GM12878 (cell line): ENCODE data around the gene SORBS2. TPM values are rescaled to one million over a fixed set of nuclear protein-coding genes. Genes with fewer than 3 reads are reported as not detected.

ENCODE experiments used
- ATAC-seq: fragments of 200-7000 bp; cut with Tn5 transposase; 3 replicates; pipeline ENCODE4 v1.9.1; 2020; ENCODE audit warnings: mild to moderate bottlenecking, moderate library complexity
- BruUV-seq: library from RNA; stranded (reverse); fragments of 400-500 nt; replicated peaks from 2 replicates; lab custom pipeline; 2021; lab: Mats Ljungman, UMichigan
- CTCF ChIA-PET: fragments of 300-600 bp; sonication (Branson Sonifier 250); formaldehyde crosslinking; extraction: SDS; loops from one replicate; lab custom pipeline; 2021; ENCODE audit warnings: inconsistent platforms; lab: Yijun Ruan, JAX
- POLR2A ChIA-PET: fragments of 350-600 bp; formaldehyde crosslinking; extraction: SDS; loops from one replicate; lab custom pipeline; 2021; ENCODE audit warnings: inconsistent platforms; lab: Charles Lee
- RAD21 ChIA-PET: fragments of 300-600 bp; sonication (Branson Sonifier 250); formaldehyde crosslinking; loops from one replicate; lab custom pipeline; 2023; ENCODE audit warnings: antibody characterized with exemption; ENCODE audit not compliant: unreplicated experiment; lab: Charles Lee
- SMC1A ChIA-PET: fragments of 300-600 bp; sonication (Branson Sonifier 250); formaldehyde crosslinking; loops from one replicate; lab custom pipeline; 2023; ENCODE audit not compliant: unreplicated experiment, uncharacterized antibody; lab: Charles Lee
- DNase-seq: peaks from one replicate; pipeline ENCODE4 v3.0.0-alpha.2; 2011; ENCODE audit warnings: low read depth, low spot score
- FAIRE-seq: peaks from 3 replicates; lab custom pipeline; 2011; peaks lifted over from hg19 to GRCh38; lab: Jason Lieb, UNC
- H2AFZ ChIP-seq: 2 replicates; pipeline ENCODE4 v1.6.0; 2011; ENCODE audit warnings: low read depth, low read length, control low read depth; ENCODE audit not compliant: control insufficient read depth
- H3K27ac ChIP-seq: 2 replicates; pipeline ENCODE4 v1.5.1; 2011; ENCODE audit warnings: control low read depth; ENCODE audit not compliant: control insufficient read depth, insufficient read depth
- H3K27me3 ChIP-seq, 2 experiments: replicated peaks in 1 of 2; 2 replicates each; pipeline versions ENCODE4 v1.6.0 to v1.6.1; 2011; ENCODE audit warnings: low read length in 1 of 2; ENCODE audit not compliant: control insufficient read depth in 2 of 2, insufficient read depth in 2 of 2
- H3K36me3 ChIP-seq, 2 experiments: 2 replicates each; pipeline ENCODE4 v1.5.1; 2011; ENCODE audit warnings: low read length in 1 of 2; ENCODE audit not compliant: control insufficient read depth in 2 of 2, insufficient read depth in 2 of 2
- H3K4me1 ChIP-seq: 2 replicates; pipeline ENCODE4 v1.6.1; 2011; ENCODE audit warnings: mild to moderate bottlenecking, low read length, moderate library complexity, mixed read lengths; ENCODE audit not compliant: control insufficient read depth, insufficient read depth
- H3K4me2 ChIP-seq: 2 replicates; pipeline ENCODE4 v1.6.0; 2011; ENCODE audit warnings: control low read depth; ENCODE audit not compliant: control insufficient read depth, insufficient read depth
- H3K4me3 ChIP-seq: fragments of 200-600 bp; sonication (generic); 2 replicates; pipeline ENCODE4 v1.5.1; 2016
- H3K79me2 ChIP-seq: 2 replicates; pipeline ENCODE4 v1.6.0; 2011; ENCODE audit warnings: low read length; ENCODE audit not compliant: control insufficient read depth, insufficient read depth
- H3K9ac ChIP-seq: 2 replicates; pipeline ENCODE4 v1.8.0; 2011; ENCODE audit warnings: low read length, control low read depth, mixed read lengths; ENCODE audit not compliant: control insufficient read depth, insufficient read depth
- H3K9me3 ChIP-seq: replicated peaks from 3 replicates; pipeline ENCODE4 v1.5.1; 2011; ENCODE audit warnings: mild to moderate bottlenecking, low read length; ENCODE audit not compliant: control insufficient read depth, insufficient read depth
- H4K20me1 ChIP-seq: 2 replicates; pipeline ENCODE4 v1.6.0; 2011; ENCODE audit not compliant: control insufficient read depth, insufficient read depth
- BACH1 ChIP-seq: fragments of 450-650 bp; IDR thresholded peaks from 2 replicates; pipeline ENCODE4 v1.6.1; 2017; ENCODE audit warnings: mild to moderate bottlenecking, borderline replicate concordance
- BRCA1 ChIP-seq: IDR thresholded peaks from 2 replicates; pipeline ENCODE4 v1.6.1; 2011; ENCODE audit warnings: low read depth, low read length, improper control_type of control experiment
- EP300 ChIP-seq, 2 experiments: fragments of 150-350 bp in 1 of 2; IDR thresholded peaks; 2 replicates each; pipeline ENCODE4 v1.6.1; 2011 to 2012; ENCODE audit warnings: low read depth in 2 of 2, low read length in 2 of 2, borderline replicate concordance in 1 of 2, improper control_type of control experiment in 1 of 2, inconsistent platforms in 1 of 2; ENCODE audit not compliant: control insufficient read depth in 1 of 2
- KLF5 ChIP-seq: fragments of 450-650 bp; IDR thresholded peaks from 2 replicates; pipeline ENCODE4 v1.6.1; 2014; ENCODE audit warnings: mild to moderate bottlenecking; ENCODE audit not compliant: partially characterized antibody
- MXI1 ChIP-seq: fragments of 150-350 bp; IDR thresholded peaks from 2 replicates; pipeline ENCODE4 v1.6.1; 2011; ENCODE audit warnings: low read depth, mild to moderate bottlenecking, inconsistent platforms, low read length, improper control_type of control experiment
- SPI1 ChIP-seq: IDR thresholded peaks from 2 replicates; pipeline ENCODE4 v1.6.1; 2011; ENCODE audit warnings: low read depth, mild to moderate bottlenecking, low read length, moderate library complexity, borderline replicate concordance; ENCODE audit not compliant: insufficient read depth
- SREBF1 ChIP-seq: IDR thresholded peaks from 2 replicates; pipeline ENCODE4 v1.6.1; 2012; ENCODE audit warnings: mild to moderate bottlenecking, low read length
- SREBF2 ChIP-seq: IDR thresholded peaks from 2 replicates; pipeline ENCODE4 v1.6.1; 2012; ENCODE audit warnings: mild to moderate bottlenecking, low read length
- TCF3 ChIP-seq: IDR thresholded peaks from 2 replicates; pipeline ENCODE4 v1.6.1; 2012; ENCODE audit warnings: low read depth, mild to moderate bottlenecking, low read length, borderline replicate concordance; ENCODE audit not compliant: insufficient read depth
- ZNF207 ChIP-seq: fragments of 450-650 bp; IDR thresholded peaks from 2 replicates; pipeline ENCODE4 v1.6.1; 2014; ENCODE audit warnings: antibody characterized with exemption, mild to moderate bottlenecking, borderline replicate concordance
- WGBS: methylation state at CpG from one replicate; pipeline ENCODE4 v1.1.6; 2016; ENCODE audit warnings: low lambda C conversion rate; ENCODE audit not compliant: insufficient replicate concordance, insufficient coverage; ENCODE audit errors: missing lambda C conversion rate; 5-methylcytosine and 5-hydroxymethylcytosine counted together
- in situ Hi-C: fragments of 300-500 bp; cut with MboI; formaldehyde crosslinking; loops from 9 replicates; pipeline ENCODE4 v1.14.3; 2018; ENCODE audit warnings: mixed read lengths
- intact Hi-C: fragments of 100-400 bp; cut with micrococcal nuclease; formaldehyde crosslinking; loops from one replicate; pipeline ENCODE4 v1.14.2; 2022; ENCODE audit not compliant: unreplicated experiment
- polyA plus RNA-seq, 11 experiments: library from polyadenylated mRNA; depleted of rRNA in 4 of 11; unstranded in 6 of 11; stranded (reverse) in 5 of 11; fragments of >200 nt; fragmentation: Nextera tagmentation in 4 of 11; fragmentation: Illumina TruSeq in 1 of 11; extraction: Ambion mirVana in 4 of 11; extraction: Trizol in 1 of 11; gene quantifications; 1 replicate in 1 of 11; 2 replicates in 10 of 11; pipeline versions ENCODE4 v1.2.1 to v1.2.3, GENCODE V29; 2011 to 2016; ENCODE audit warnings: inconsistent platforms in 2 of 11, missing spikeins in 2 of 11, low read depth in 1 of 11
- total RNA-seq, 4 experiments: library from RNA; depleted of rRNA in 3 of 4; stranded (reverse); fragments of >200 nt in 3 of 4; fragmentation: Illumina TruSeq in 1 of 4; extraction: Trizol in 1 of 4; gene quantifications; 2 replicates each; pipeline versions ENCODE4 v1.2.1 to v1.2.3, GENCODE V29; 2013 to 2021
- TF ChIP-seq, protein P1 (sequence below): IDR thresholded peaks from 2 replicates; pipeline ENCODE4 v1.6.1; 2012; ENCODE audit warnings: improper control_type of control experiment, low read depth, low read length; ENCODE audit not compliant: insufficient replicate concordance
- TF ChIP-seq, protein P2 (sequence below): IDR thresholded peaks from 2 replicates; pipeline ENCODE4 v1.6.1; 2011; ENCODE audit warnings: mild to moderate bottlenecking, low read depth, low read length, moderate library complexity; ENCODE audit not compliant: insufficient replicate concordance
- TF ChIP-seq, protein P3 (sequence below): fragments of 450-650 bp; conservative IDR thresholded peaks from 2 replicates; pipeline ENCODE4 v1.6.1; 2017; ENCODE audit warnings: mild to moderate bottlenecking, moderate library complexity

SORBS2 gene
- total and polyA plus RNA-seq, 10 of the 15 experiments (the other 5 are each of a cell fraction or from before 2014, with no cell fraction given), result 0.06 to 3.0 (median 0.79) TPM

DNA sequence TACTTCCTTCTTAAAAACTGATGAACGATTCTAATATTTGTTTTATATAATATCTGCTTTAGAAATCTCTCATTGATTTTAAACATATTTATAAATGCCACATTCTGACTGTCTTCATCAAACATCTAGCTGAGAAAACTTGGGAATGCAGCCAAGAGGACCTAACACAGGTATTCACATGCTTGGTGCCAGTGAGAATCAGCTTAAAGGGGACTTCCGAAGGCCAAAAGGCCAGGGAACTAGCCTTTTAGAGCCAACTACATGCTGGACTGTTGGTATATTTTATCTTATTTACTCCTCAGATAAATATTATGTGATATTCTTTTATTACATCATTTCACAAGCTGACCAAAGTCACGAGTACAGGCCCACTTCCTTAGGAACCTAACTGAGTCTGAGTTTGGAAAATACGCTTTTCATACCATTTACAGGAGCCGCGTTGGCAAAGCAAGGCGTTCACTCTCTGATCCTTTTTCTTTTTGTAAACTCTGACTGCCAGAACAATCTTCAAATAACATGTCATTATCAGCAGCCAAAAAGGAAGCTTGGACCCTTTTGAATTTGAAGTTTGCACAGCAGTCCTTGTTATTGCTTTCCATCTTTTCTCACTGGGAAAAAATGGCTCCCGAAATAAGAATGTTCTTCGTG lies 235.6 kb downstream of the SORBS2 start (continued):
- TF ChIP-seq, protein P1, sequence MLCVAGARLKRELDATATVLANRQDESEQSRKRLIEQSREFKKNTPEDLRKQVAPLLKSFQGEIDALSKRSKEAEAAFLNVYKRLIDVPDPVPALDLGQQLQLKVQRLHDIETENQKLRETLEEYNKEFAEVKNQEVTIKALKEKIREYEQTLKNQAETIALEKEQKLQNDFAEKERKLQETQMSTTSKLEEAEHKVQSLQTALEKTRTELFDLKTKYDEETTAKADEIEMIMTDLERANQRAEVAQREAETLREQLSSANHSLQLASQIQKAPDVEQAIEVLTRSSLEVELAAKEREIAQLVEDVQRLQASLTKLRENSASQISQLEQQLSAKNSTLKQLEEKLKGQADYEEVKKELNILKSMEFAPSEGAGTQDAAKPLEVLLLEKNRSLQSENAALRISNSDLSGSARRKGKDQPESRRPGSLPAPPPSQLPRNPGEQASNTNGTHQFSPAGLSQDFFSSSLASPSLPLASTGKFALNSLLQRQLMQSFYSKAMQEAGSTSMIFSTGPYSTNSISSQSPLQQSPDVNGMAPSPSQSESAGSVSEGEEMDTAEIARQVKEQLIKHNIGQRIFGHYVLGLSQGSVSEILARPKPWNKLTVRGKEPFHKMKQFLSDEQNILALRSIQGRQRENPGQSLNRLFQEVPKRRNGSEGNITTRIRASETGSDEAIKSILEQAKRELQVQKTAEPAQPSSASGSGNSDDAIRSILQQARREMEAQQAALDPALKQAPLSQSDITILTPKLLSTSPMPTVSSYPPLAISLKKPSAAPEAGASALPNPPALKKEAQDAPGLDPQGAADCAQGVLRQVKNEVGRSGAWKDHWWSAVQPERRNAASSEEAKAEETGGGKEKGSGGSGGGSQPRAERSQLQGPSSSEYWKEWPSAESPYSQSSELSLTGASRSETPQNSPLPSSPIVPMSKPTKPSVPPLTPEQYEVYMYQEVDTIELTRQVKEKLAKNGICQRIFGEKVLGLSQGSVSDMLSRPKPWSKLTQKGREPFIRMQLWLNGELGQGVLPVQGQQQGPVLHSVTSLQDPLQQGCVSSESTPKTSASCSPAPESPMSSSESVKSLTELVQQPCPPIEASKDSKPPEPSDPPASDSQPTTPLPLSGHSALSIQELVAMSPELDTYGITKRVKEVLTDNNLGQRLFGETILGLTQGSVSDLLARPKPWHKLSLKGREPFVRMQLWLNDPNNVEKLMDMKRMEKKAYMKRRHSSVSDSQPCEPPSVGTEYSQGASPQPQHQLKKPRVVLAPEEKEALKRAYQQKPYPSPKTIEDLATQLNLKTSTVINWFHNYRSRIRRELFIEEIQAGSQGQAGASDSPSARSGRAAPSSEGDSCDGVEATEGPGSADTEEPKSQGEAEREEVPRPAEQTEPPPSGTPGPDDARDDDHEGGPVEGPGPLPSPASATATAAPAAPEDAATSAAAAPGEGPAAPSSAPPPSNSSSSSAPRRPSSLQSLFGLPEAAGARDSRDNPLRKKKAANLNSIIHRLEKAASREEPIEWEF, result no peak
- no peak for TF ChIP-seq BACH1
- TF ChIP-seq, protein P2, sequence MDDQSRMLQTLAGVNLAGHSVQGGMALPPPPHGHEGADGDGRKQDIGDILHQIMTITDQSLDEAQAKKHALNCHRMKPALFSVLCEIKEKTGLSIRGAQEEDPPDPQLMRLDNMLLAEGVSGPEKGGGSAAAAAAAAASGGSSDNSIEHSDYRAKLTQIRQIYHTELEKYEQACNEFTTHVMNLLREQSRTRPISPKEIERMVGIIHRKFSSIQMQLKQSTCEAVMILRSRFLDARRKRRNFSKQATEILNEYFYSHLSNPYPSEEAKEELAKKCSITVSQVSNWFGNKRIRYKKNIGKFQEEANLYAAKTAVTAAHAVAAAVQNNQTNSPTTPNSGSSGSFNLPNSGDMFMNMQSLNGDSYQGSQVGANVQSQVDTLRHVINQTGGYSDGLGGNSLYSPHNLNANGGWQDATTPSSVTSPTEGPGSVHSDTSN, result no peak

DNA sequence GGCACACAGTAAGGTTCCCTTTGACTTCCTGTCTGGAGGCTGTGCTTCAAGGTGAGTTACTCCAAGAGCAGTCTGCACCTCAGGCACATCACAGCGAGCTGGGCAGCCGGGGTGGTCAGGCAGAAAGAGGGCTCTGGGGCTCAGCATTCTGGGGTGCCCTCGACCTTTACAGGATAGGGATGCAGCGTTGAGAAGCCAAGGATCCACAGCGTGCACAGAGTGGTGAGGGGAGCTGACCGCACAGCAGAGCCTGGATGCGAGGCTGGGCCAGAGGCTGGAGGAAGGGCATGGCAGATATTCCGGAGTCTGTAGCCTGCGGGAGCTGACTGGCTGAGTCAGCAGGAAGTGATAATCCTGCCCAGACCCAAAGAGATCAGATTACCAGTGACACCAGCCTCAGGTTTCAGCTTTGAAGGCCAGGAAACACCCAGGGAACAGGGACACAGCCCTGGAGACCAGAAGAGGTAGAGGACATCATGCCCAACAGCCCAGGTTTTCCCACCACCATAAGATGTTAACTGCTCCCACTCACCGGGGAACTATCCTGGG lies 238.3 kb downstream of the SORBS2 start:
- 54% methylated on average over 10 of the region's 10 CpGs for WGBS
- ChIA-PET POLR2A (no interaction called here), RAD21 (no interaction called here), CTCF (no interaction called here), SMC1A (no interaction called here)
- H2AFZ ChIP-seq, result no peak overlapping the region; the same call in 1 of the 2 replicates
- ATAC-seq (no peak; the same call in 2 of the 3 replicates), FAIRE-seq (no peak), DNase-seq (no peak)
- in situ Hi-C loops, result no loop called here
- no peaks in the 10 kb centered on the region for H3K4me1 ChIP-seq
- no peaks in the 10 kb centered on the region; a peak in 2 of 4 replicates for H3K27me3 ChIP-seq
- H3K9ac ChIP-seq, result no peak overlapping the region
- no peak overlapping the region for H3K4me3 ChIP-seq
- intact Hi-C loops, result no loop called here
- H3K4me2 ChIP-seq, result no peak overlapping the region
- no peaks in the 10 kb centered on the region for H3K79me2 ChIP-seq
- no peaks in the 10 kb centered on the region for H4K20me1 ChIP-seq
- no TSS peak for BruUV-seq
- H3K36me3 ChIP-seq, result no peaks in the 10 kb centered on the region
- H3K9me3 ChIP-seq, result no peaks in the 10 kb centered on the region
- H3K27ac ChIP-seq, result no peak overlapping the region
- no peak for TF ChIP-seq SPI1
- no peak for TF ChIP-seq TCF3
- TF ChIP-seq BRCA1, result no peak
- no peak for TF ChIP-seq SREBF2
- TF ChIP-seq, protein P3, sequence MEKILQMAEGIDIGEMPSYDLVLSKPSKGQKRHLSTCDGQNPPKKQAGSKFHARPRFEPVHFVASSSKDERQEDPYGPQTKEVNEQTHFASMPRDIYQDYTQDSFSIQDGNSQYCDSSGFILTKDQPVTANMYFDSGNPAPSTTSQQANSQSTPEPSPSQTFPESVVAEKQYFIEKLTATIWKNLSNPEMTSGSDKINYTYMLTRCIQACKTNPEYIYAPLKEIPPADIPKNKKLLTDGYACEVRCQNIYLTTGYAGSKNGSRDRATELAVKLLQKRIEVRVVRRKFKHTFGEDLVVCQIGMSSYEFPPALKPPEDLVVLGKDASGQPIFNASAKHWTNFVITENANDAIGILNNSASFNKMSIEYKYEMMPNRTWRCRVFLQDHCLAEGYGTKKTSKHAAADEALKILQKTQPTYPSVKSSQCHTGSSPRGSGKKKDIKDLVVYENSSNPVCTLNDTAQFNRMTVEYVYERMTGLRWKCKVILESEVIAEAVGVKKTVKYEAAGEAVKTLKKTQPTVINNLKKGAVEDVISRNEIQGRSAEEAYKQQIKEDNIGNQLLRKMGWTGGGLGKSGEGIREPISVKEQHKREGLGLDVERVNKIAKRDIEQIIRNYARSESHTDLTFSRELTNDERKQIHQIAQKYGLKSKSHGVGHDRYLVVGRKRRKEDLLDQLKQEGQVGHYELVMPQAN, result no peak
- TF ChIP-seq SREBF1, result no peak
- TF ChIP-seq EP300 (IDR thresholded peaks at IDR 0.05; ENCODE audit: borderline replicate concordance in 1 of 2, control insufficient read depth in 1 of 2, low read depth in 2 of 2, low read length in 2 of 2), result no peak
- no peak for TF ChIP-seq MXI1
- no peak for TF ChIP-seq KLF5
- no peak for TF ChIP-seq ZNF207
